Activated CD4-positive, alpha-beta T cell treated with anti-CD3 and anti-CD28 coated beads for 36 hours (primary cell): ENCODE data around the gene KRT14. TPM values are rescaled to one million over a fixed set of nuclear protein-coding genes. Genes with fewer than 3 reads are reported as not detected.
"Not testable (repeated sequence)": the region's sequence is repeated elsewhere in the genome, so short reads cannot be mapped to it uniquely, and the experiment has no call there.

Source experiments
- ATAC-seq: fragments of 200-7000 bp; cut with Tn5 transposase; one replicate; pipeline ENCODE4 v1.10.0; 2021; ENCODE audit warnings: mild to moderate bottlenecking, moderate library complexity
- CTCF ChIA-PET: fragments of 350-600 bp; sonication (Branson Sonifier 250); formaldehyde crosslinking; loops from one replicate; lab custom pipeline; 2021; ENCODE audit warnings: antibody characterized with exemption; lab: Charles Lee
- POLR2A ChIA-PET: fragments of 350-600 bp; sonication (Branson Sonifier 250); formaldehyde crosslinking; loops from one replicate; lab custom pipeline; 2021; ENCODE audit warnings: antibody characterized with exemption, inconsistent platforms; lab: Charles Lee
- DNase-seq: peaks from one replicate; pipeline ENCODE4 v3.0.0-alpha.2; 2020
- H3K27ac Mint-ChIP-seq: one replicate; pipeline ENCODE4 v1.8.0; 2021; ENCODE audit warnings: mixed read lengths
- H3K27me3 Mint-ChIP-seq: one replicate; pipeline ENCODE4 v1.8.0; 2021; ENCODE audit warnings: mixed read lengths
- H3K36me3 Mint-ChIP-seq: one replicate; pipeline ENCODE4 v1.8.0; 2021; ENCODE audit warnings: low read depth, mixed read lengths
- H3K4me1 Mint-ChIP-seq: one replicate; pipeline ENCODE4 v1.8.0; 2021; ENCODE audit warnings: mixed read lengths
- H3K4me3 Mint-ChIP-seq: one replicate; pipeline ENCODE4 v1.8.0; 2021; ENCODE audit warnings: mild to moderate bottlenecking, moderate library complexity, mixed read lengths
- H3K9me3 Mint-ChIP-seq: one replicate; pipeline ENCODE4 v1.8.0; 2021; ENCODE audit warnings: low read depth, mixed read lengths
- intact Hi-C, 2 experiments: fragments of 100-400 bp; cut with DNase I in 1 of 2; cut with micrococcal nuclease in 1 of 2; formaldehyde crosslinking; loops; one replicate each; pipeline versions ENCODE4 v1.14.2 to v1.15.1; 2022 to 2024; cut with DNase I, micrococcal nuclease
- total RNA-seq, 2 experiments: library from RNA; stranded (reverse); gene quantifications; one replicate each; pipeline ENCODE4 v1.2.3, GENCODE V29; 2021

The KRT14 gene
- total RNA-seq, 2 experiments from 2014 or later: not detected

GRCh38 chr17:41613277-41614082, 26.8 kb upstream of the KRT14 start:
- intact Hi-C loops: no loop called here
- no peak for DNase-seq
- Mint-ChIP-seq H3K27me3 (peaks cover 5% of the 10 kb centered on the region), H3K4me3 (no peak overlapping the region), H3K9me3 (no peaks in the 10 kb centered on the region), H3K4me1 (no peaks in the 10 kb centered on the region), H3K36me3 (no peaks in the 10 kb centered on the region), H3K27ac (no peak overlapping the region)
- POLR2A ChIA-PET: no interaction called here
- ATAC-seq: no peak
- CTCF ChIA-PET: interaction anchor here (0.5 kb wide), 1 partner anchor 878 kb away, joined by 3 read pairs; no protein-coding TSS in a partner anchor

- H3K4me1 Mint-ChIP-seq, H3K27ac Mint-ChIP-seq, ATAC-seq, H3K4me3 Mint-ChIP-seq, DNase-seq, H3K36me3 Mint-ChIP-seq, POLR2A ChIA-PET, H3K27me3 Mint-ChIP-seq, intact Hi-C loops, CTCF ChIA-PET, H3K9me3 Mint-ChIP-seq: not testable (repeated sequence)
These were observed 25.9 kb upstream of the KRT14 start, which contains the start of gene KRT16 for GRCh38 chr17:41612376-41613160. Gene KRT16, minus strand, starts transcription at chr17:41612767. Its CDS starts 79 bp downstream, at chr17:41612688.

DNA sequence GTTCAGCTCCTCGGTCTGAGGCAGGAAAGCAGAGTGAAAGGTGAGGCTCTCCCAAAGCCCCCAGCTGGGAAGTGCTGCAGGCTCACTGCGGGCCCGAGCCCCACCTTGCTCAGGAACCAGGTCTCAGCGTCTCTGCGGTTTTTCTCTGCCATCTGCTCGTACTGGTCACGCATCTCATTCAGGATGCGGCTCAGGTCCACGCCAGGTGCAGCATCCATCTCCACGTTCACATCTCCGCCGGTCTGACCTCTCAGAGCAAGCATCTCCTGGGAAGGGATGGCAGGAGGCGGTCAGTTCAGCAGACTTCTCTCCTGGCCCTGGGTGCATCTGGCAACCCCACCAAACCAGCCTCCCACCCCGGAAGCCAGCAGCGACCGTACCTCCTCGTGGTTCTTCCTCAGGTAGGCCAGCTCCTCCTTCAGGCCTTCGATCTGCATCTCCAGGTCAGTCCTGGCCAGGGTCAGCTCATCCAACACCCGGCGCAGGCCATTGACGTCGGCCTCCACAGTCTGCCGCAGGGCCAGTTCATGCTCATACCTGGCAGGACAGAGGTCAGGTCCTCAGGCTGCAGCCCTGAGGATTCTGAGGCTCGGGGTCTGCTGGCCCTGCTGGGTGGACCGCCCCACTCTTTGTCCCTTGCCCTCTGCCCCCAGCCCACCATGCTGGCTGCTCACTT, 24.4 kb upstream of the KRT14 start:
- ChIA-PET CTCF (interaction anchor here (0.6 kb wide), 1 partner anchor 181 kb away, joined by 3 read pairs; no protein-coding TSS in a partner anchor), POLR2A (no interaction called here)
- intact Hi-C loops: no loop called here

DNA sequence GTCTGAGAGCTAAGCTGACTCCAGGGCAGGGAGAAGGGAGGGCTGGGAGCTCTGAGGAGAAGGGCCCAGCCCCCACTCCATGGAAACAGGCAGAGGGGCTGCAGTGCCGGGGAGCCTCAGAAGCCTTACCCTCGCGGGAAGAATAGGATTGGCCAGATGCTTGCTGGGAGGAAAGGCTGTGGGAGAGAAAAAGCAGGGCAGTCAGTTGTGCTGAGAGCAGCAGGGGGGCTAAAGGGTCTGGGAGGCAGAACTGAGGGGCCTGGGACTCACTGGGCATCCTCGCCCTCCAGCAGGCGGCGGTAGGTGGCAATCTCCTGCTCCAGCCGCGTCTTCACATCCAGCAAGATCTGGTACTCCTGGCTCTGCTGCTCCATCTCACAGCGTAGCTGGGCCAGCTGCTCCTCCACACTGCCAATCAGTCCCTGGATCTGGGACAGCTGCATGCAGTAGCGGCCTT, 23.4 kb upstream of the KRT14 start:
- POLR2A ChIA-PET, H3K36me3 Mint-ChIP-seq, H3K4me3 Mint-ChIP-seq, H3K4me1 Mint-ChIP-seq, intact Hi-C loops, ATAC-seq, CTCF ChIA-PET, H3K27ac Mint-ChIP-seq, DNase-seq: not testable (repeated sequence)
- Mint-ChIP-seq H3K9me3 (peaks cover 11% of the 10 kb centered on the region), H3K27me3 (peaks cover 15% of the 10 kb centered on the region)

More for the DNA sequence above, 24.4 kb upstream of the KRT14 start:
- ATAC-seq: no peak
- H3K4me3 Mint-ChIP-seq: no peak overlapping the region
- no peak for DNase-seq
- H3K27ac Mint-ChIP-seq: no peak overlapping the region
- no peaks in the 10 kb centered on the region for H3K4me1 Mint-ChIP-seq
- H3K9me3 Mint-ChIP-seq: peaks cover 11% of the 10 kb centered on the region
- peaks cover 6% of the 10 kb centered on the region for H3K36me3 Mint-ChIP-seq
- peaks cover 11% of the 10 kb centered on the region for H3K27me3 Mint-ChIP-seq

GRCh38 chr17:41606930-41607329, 20.2 kb upstream of the KRT14 start:
- CTCF ChIA-PET: interaction anchor here (1.6 kb wide), 1 partner anchor 56 kb away, joined by 4 read pairs; no protein-coding TSS in a partner anchor
- DNase-seq, ATAC-seq, H3K27ac Mint-ChIP-seq, POLR2A ChIA-PET, H3K4me1 Mint-ChIP-seq, intact Hi-C loops, H3K4me3 Mint-ChIP-seq, H3K36me3 Mint-ChIP-seq: not testable (repeated sequence)
- Mint-ChIP-seq H3K27me3 (peaks cover 21% of the 10 kb centered on the region), H3K9me3 (peaks cover 11% of the 10 kb centered on the region)

DNA sequence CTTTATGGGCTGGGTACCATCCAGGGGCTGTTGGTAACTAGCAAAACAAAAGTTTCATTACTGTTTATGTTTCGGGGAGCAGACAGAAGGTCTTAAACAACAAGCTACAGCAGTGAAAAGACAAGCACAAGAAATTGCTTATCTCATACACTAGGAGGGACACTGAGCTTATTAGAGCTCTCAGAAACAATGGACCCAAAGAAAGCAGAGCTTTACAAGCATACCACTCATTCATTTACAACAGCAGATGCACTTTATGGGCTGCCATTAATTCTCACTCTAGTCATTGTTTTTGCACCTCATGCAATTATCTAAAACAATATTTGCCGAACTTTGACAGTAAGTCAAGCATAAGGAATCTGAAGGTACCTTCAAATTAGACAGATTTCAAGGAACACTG, 15.8 kb upstream of the KRT14 start:
- DNase-seq (no peak), ATAC-seq (no peak)
- H3K4me1 Mint-ChIP-seq: no peaks in the 10 kb centered on the region
- no peak overlapping the region for H3K4me3 Mint-ChIP-seq
- CTCF ChIA-PET: interaction anchor here (0.6 to 2.1 kb wide), 4 partner anchors 45 to 1267 kb away, joined by 3 to 7 read pairs (median 4); no protein-coding TSS in a partner anchor
- intact Hi-C loops: no loop called here
- POLR2A ChIA-PET: no interaction called here
- peaks cover 6% of the 10 kb centered on the region for H3K36me3 Mint-ChIP-seq
- no peak overlapping the region for H3K27ac Mint-ChIP-seq
- H3K27me3 Mint-ChIP-seq: peaks cover 16% of the 10 kb centered on the region
- H3K9me3 Mint-ChIP-seq: peaks cover 9% of the 10 kb centered on the region

DNA sequence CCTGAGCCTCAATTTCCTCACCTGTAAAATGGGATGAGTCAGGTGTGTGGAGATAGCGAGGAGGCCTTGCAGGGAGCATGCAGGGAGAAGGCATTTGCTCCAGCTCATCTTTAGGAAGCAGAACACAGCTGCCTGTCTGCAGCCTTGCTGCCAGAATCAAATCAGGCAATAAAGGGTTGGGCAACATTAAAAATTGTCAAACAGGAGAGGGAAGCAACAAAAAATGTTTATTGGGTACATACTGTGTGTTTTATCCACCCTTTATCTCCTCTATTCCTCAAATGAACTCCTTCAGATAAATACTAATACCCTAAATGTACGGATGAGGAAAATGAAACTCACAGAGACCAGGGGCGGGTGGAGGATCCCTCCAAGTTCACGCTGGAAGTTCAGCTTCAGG, 13.6 kb upstream of the KRT14 start:
- no peaks in the 10 kb centered on the region for H3K36me3 Mint-ChIP-seq
- no peaks in the 10 kb centered on the region for H3K4me1 Mint-ChIP-seq
- no peak overlapping the region for H3K4me3 Mint-ChIP-seq
- no peaks in the 10 kb centered on the region for H3K9me3 Mint-ChIP-seq
- peaks cover 6% of the 10 kb centered on the region for H3K27me3 Mint-ChIP-seq
- CTCF ChIA-PET: no interaction called here
- ATAC-seq (no peak), DNase-seq (no peak)
- no peak overlapping the region for H3K27ac Mint-ChIP-seq
- POLR2A ChIA-PET: no interaction called here
- intact Hi-C loops: no loop called here

GRCh38 chr17:41599680-41600079, 13.0 kb upstream of the KRT14 start:
- ATAC-seq (no peak), DNase-seq (no peak)
- Mint-ChIP-seq H3K27ac (no peak overlapping the region), H3K9me3 (no peaks in the 10 kb centered on the region), H3K36me3 (no peaks in the 10 kb centered on the region), H3K27me3 (peaks cover 5% of the 10 kb centered on the region), H3K4me1 (no peaks in the 10 kb centered on the region), H3K4me3 (no peak overlapping the region)
- ChIA-PET CTCF (no interaction called here), POLR2A (no interaction called here)
- intact Hi-C loops: no loop called here

- no peaks in the 10 kb centered on the region for H3K9me3 Mint-ChIP-seq
- no peak overlapping the region for H3K27ac Mint-ChIP-seq
- ATAC-seq (no peak), DNase-seq (no peak)
- no peaks in the 10 kb centered on the region for H3K4me1 Mint-ChIP-seq
- ChIA-PET CTCF (interaction anchor here (1.1 kb wide), 1 partner anchor 10 kb away, joined by 3 read pairs; no protein-coding TSS in a partner anchor), POLR2A (no interaction called here)
- intact Hi-C loops: no loop called here
- peaks cover 7% of the 10 kb centered on the region for H3K27me3 Mint-ChIP-seq
- H3K4me3 Mint-ChIP-seq: no peak overlapping the region
- no peaks in the 10 kb centered on the region for H3K36me3 Mint-ChIP-seq
These were observed 8.9 kb upstream of the KRT14 start for GRCh38 chr17:41595585-41595984.

DNA sequence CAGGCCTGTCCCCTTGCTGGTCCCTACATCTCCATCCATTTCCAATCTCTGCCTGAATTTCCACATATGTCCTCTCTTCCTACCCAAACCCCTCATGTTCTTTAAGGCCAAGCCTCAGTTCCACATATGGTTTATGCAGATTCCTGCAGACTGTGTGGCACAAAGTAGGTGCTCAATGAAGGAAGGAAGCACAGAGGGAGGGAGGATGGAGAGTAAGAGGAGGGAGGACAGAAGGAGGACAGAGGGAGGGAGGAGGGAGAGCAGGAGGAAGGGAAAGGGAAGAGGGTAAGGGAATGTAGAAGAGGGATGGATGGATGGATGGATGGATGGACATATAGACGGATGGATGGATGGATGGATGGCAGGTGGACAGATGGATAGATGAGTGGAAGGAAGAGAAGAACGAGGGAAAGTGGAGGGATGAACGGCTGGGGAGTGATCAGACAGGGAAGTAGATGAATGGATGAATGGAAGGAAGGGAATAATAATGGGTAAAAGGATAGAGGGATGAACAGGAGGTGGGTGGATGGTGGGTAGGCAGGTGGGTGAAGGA, 7.7 kb upstream of the KRT14 start:
- DNase-seq: no peak
- Mint-ChIP-seq H3K36me3 (no peaks in the 10 kb centered on the region), H3K9me3 (no peaks in the 10 kb centered on the region), H3K4me1 (no peaks in the 10 kb centered on the region), H3K27me3 (peaks cover 7% of the 10 kb centered on the region), H3K27ac (no peak overlapping the region), H3K4me3 (no peak overlapping the region)
- POLR2A ChIA-PET: no interaction called here
- CTCF ChIA-PET: no interaction called here
- intact Hi-C loops: no loop called here
- ATAC-seq: no peak
